HepG2 (cell line): ENCODE data around the gene PLCL2.

ENCODE experiments used
- ATF2 ChIP-seq: sonication (generic); formaldehyde crosslinking; IDR thresholded peaks from 2 replicates; pipeline ENCODE4 v1.4.0; 2020; ENCODE audit warnings: missing genetic modification reagents
- EEA1 ChIP-seq: sonication (generic); formaldehyde crosslinking; IDR thresholded peaks from 2 replicates; pipeline ENCODE4 v1.5.1; 2020; ENCODE audit warnings: mild to moderate bottlenecking, missing genetic modification reagents, borderline replicate concordance
- ELF4 ChIP-seq: sonication (generic); formaldehyde crosslinking; IDR thresholded peaks from 2 replicates; pipeline ENCODE4 v1.5.0; 2020; ENCODE audit warnings: missing genetic modification reagents, mild to moderate bottlenecking, moderate library complexity, borderline replicate concordance
- EZH2 ChIP-seq: conservative IDR thresholded peaks from 2 replicates; pipeline ENCODE4 v1.6.1; 2012; ENCODE audit warnings: mild to moderate bottlenecking, low read depth, low read length, moderate library complexity
- RXRA ChIP-seq: sonication (generic); formaldehyde crosslinking; IDR thresholded peaks from 2 replicates; pipeline ENCODE4 v1.5.1; 2020; ENCODE audit warnings: missing genetic modification reagents
- SRSF9 ChIP-seq: fragments of 200-400 bp; formaldehyde crosslinking; IDR thresholded peaks from 2 replicates; pipeline ENCODE4 v1.6.1; 2018; ENCODE audit warnings: borderline replicate concordance, mild to moderate bottlenecking, low read depth, low read length; ENCODE audit not compliant: insufficient read depth, poor library complexity, severe bottlenecking
- U2AF2 ChIP-seq: fragments of 200-400 bp; formaldehyde crosslinking; IDR thresholded peaks from 2 replicates; pipeline ENCODE4 v1.6.1; 2017; ENCODE audit warnings: low read depth, mild to moderate bottlenecking, low read length
- USF2 ChIP-seq, 2 experiments: sonication (generic) in 1 of 2; formaldehyde crosslinking in 1 of 2; IDR thresholded peaks; 2 replicates each; pipeline versions ENCODE4 v1.5.1 to v1.6.1; 2011 to 2020; ENCODE audit warnings: borderline replicate concordance in 1 of 2, low read depth in 1 of 2, low read length in 1 of 2, mild to moderate bottlenecking in 1 of 2, missing genetic modification reagents in 1 of 2, moderate library complexity in 1 of 2
- ZNF20 ChIP-seq: sonication (generic); formaldehyde crosslinking; IDR thresholded peaks from 2 replicates; pipeline ENCODE4 v1.4.0; 2020; ENCODE audit warnings: mild to moderate bottlenecking, moderate library complexity, missing genetic modification reagents
- ZSCAN31 ChIP-seq: sonication (generic); formaldehyde crosslinking; IDR thresholded peaks from 2 replicates; pipeline ENCODE4 v1.5.0; 2020; ENCODE audit warnings: low read depth, mild to moderate bottlenecking, missing genetic modification reagents
- TF ChIP-seq, protein P1 (sequence below), 2 experiments: fragments of 450-650 bp in 1 of 2; sonication (generic) in 1 of 2; formaldehyde crosslinking; IDR thresholded peaks; 2 replicates each; pipeline versions ENCODE4 v1.5.0 to v1.8.0; 2020 to 2022; ENCODE audit warnings: mild to moderate bottlenecking in 1 of 2, missing genetic modification reagents in 1 of 2
- TF ChIP-seq, protein P2 (sequence below): sonication (generic); formaldehyde crosslinking; IDR thresholded peaks from 2 replicates; pipeline ENCODE4 v1.4.0; 2020; ENCODE audit warnings: missing genetic modification reagents, mild to moderate bottlenecking, borderline replicate concordance
- TF ChIP-seq, protein P3 (sequence below): IDR thresholded peaks from 2 replicates; pipeline ENCODE4 v1.6.1; 2016; ENCODE audit warnings: missing compliant biosample characterization, missing genetic modification reagents, borderline replicate concordance
- TF ChIP-seq, protein P4 (sequence below): sonication (generic); formaldehyde crosslinking; IDR thresholded peaks from 2 replicates; pipeline ENCODE4 v1.5.0; 2020; ENCODE audit warnings: missing genetic modification reagents

DNA sequence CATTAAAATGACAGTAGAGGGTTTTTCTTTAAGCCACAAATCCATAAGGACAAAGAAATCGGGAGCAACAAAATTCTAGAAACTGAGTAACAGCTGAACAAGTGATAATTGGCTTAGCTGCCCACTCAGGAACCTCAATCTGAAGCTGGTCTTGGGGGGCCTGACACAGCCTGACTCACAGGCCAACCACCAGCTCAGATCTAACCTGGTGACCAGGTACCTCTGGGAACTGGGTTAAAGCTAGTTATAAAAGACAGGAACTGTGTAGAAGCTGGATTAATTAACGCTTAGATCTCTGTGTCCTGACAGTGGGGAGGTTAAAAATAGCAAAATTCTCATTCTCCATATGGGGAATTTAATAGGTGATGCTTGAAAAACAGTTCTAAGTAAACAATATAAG lies 161.9 kb downstream of the PLCL2 start:
- TF ChIP-seq SRSF9 (no peak), ZNF20 (CRISPR knock-in tag) (no peak), ATF2 (no peak), EZH2 (no peak), EEA1 (no peak), ELF4 (CRISPR knock-in tag) (no peak), ZSCAN31 (no peak), RXRA (no peak), USF2 (IDR thresholded peaks at IDR 0.05; ENCODE audit: low read depth, low read length) (no peak), USF2 (CRISPR knock-in tag; IDR thresholded peaks at IDR 0.05; ENCODE audit: borderline replicate concordance) (no peak), U2AF2 (no peak)
- TF ChIP-seq, protein P1, sequence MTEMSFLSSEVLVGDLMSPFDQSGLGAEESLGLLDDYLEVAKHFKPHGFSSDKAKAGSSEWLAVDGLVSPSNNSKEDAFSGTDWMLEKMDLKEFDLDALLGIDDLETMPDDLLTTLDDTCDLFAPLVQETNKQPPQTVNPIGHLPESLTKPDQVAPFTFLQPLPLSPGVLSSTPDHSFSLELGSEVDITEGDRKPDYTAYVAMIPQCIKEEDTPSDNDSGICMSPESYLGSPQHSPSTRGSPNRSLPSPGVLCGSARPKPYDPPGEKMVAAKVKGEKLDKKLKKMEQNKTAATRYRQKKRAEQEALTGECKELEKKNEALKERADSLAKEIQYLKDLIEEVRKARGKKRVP (CRISPR knock-in tag; IDR thresholded peaks at IDR 0.05): no peak
- TF ChIP-seq, protein P2, sequence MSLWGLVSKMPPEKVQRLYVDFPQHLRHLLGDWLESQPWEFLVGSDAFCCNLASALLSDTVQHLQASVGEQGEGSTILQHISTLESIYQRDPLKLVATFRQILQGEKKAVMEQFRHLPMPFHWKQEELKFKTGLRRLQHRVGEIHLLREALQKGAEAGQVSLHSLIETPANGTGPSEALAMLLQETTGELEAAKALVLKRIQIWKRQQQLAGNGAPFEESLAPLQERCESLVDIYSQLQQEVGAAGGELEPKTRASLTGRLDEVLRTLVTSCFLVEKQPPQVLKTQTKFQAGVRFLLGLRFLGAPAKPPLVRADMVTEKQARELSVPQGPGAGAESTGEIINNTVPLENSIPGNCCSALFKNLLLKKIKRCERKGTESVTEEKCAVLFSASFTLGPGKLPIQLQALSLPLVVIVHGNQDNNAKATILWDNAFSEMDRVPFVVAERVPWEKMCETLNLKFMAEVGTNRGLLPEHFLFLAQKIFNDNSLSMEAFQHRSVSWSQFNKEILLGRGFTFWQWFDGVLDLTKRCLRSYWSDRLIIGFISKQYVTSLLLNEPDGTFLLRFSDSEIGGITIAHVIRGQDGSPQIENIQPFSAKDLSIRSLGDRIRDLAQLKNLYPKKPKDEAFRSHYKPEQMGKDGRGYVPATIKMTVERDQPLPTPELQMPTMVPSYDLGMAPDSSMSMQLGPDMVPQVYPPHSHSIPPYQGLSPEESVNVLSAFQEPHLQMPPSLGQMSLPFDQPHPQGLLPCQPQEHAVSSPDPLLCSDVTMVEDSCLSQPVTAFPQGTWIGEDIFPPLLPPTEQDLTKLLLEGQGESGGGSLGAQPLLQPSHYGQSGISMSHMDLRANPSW (CRISPR knock-in tag): no peak
- TF ChIP-seq, protein P3, sequence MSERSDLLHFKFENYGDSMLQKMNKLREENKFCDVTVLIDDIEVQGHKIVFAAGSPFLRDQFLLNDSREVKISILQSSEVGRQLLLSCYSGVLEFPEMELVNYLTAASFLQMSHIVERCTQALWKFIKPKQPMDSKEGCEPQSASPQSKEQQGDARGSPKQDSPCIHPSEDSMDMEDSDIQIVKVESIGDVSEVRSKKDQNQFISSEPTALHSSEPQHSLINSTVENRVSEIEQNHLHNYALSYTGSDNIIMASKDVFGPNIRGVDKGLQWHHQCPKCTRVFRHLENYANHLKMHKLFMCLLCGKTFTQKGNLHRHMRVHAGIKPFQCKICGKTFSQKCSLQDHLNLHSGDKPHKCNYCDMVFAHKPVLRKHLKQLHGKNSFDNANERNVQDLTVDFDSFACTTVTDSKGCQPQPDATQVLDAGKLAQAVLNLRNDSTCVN (CRISPR knock-in tag): no peak
- TF ChIP-seq, protein P4, sequence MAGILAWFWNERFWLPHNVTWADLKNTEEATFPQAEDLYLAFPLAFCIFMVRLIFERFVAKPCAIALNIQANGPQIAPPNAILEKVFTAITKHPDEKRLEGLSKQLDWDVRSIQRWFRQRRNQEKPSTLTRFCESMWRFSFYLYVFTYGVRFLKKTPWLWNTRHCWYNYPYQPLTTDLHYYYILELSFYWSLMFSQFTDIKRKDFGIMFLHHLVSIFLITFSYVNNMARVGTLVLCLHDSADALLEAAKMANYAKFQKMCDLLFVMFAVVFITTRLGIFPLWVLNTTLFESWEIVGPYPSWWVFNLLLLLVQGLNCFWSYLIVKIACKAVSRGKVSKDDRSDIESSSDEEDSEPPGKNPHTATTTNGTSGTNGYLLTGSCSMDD: no peak
